SW 1271 (cell line): ENCODE results near the gene CRYBB2.
"Not testable (repeated sequence)": the region's sequence is repeated elsewhere in the genome, so short reads cannot be mapped to it uniquely, and the experiment has no call there.

Experiments
- DNase-seq, 2 experiments: peaks; one replicate each; lab custom pipeline; 2025; lab: John Stamatoyannopoulos, UW

Gene CRYBB2

GRCh38 chr22:25233706-25234105, 14.3 kb downstream of the CRYBB2 start:
- DNase-seq: not testable (repeated sequence)

DNA sequence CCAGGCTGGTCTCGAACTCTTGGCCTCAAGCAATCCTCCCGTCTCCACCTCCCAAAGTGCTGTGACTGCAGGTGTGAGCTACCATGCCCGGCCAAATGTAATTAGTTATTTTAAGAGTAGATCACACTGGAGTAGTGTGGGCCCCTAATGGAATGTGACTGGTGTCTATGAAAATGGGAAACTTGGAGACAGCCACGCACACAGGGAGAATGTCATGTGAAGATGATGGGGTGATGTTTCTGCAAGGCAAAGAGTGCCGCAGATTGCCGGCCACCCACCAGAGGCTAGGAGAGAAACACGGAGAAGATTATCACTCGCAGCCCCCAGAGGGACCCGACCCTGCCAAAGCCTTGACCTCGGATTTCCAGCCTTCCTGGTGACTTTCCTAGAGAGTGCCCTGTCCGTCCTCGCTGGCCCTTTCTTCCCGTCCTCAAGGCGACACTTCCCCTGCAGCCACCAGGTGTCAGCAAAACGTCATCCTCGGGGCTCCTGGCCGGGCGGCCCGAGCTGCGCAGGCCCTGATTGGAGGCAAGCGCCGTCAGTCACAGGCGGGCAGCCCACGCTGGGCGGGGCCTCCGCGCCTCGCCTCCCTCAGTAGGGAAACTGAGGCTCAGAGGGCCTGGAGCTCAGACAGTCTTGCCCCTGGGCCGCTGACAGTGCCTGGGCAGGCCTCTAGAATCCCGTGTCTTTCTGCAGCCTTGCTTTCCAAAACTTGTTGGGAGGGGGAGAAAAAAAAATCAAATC, 16.3 kb downstream of the CRYBB2 start:
- DNase-seq: peak; percentile 25 to 56

DNA sequence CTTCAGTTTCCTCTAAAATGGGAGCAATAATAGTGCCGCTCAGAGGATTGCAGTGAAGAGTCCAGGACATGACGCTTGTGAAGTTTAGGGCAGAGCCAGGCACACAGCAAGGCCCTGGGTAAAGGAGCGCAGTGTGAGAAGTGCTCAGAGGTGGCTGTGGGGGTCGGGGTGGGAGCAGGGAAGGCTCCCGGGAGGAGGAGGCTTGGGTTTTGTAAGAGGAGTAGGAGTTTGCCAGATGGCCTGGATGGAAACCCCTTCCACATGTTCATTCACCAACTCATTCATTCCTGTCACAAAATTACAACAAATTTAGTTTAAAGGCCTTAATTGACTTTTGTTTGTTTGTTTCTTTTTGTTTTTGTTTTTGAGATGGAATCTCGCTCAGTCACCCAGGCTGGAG, 17.0 kb downstream of the CRYBB2 start:
- DNase-seq: no peak

DNA sequence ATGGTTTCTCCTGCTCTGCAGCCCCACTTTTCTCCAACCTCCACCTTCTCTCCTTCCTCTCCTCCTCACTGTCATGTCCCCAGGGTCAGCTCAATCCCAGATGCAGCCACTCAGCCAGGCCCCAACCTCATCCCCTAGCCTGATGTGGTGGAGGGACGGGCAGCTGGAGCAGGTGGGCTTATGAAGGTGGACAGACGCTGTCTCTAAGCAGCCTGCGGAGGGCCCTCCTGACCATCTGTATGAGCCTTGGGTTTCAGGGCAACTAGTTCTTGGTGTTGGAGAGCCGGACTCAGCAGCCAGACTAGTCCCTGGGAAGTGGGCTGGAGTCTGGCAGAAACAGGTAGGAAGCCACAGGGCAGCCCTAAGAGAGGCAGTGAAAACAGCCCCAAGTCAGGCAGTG, 18.1 kb downstream of the CRYBB2 start:
- DNase-seq: no peak

- DNase-seq: not testable (repeated sequence)
Observed at GRCh38 chr22:25238058-25238457, 18.6 kb downstream of the CRYBB2 start.

DNA sequence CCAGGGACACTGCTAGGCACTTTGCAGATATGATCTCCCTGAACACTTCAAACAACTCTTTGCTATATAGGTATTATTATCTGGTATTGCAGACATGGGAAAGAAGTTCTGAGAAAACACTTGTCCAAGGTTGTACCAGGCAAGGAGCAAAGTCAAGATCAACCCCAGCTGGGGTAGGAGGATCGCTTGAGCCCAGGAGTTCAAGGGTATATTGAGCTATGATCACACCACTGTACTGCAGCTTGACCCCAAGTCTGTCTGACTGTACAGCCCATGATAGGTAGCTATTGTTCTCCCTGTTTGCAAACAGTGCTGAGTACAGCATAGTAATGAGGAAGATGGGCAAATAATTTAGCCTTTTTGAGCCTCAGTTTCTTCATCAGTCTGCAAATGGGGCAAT, 35.7 kb downstream of the CRYBB2 start:
- not testable (repeated sequence) for DNase-seq

- DNase-seq: not testable (repeated sequence)
Observed at GRCh38 chr22:25267567-25267966, 48.1 kb downstream of the CRYBB2 start.

- not testable (repeated sequence) for DNase-seq
Observed at GRCh38 chr22:25268902-25269301, 49.5 kb downstream of the CRYBB2 start.

DNA sequence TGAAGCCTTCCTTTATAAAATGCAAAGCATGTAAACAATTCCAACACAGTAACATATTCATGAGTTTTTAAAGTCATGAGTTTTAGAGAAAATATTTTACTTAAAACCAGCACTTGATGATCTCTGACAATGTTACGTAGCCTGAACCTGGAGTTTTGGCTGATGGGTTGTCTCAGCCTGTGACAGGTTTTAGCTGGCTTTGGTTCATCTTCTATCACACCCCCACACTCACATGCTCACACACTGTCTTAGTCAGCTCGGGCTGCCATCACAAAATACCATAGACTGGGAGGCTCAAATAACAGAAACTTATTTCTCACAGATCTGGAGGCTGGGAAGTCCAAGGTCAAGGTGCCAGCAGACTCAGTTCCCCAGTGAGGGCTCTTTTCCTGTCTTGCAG, 50.6 kb downstream of the CRYBB2 start:
- not testable (repeated sequence) for DNase-seq

- not testable (repeated sequence) for DNase-seq
Observed at GRCh38 chr22:25273231-25273630, 53.8 kb downstream of the CRYBB2 start.

DNA sequence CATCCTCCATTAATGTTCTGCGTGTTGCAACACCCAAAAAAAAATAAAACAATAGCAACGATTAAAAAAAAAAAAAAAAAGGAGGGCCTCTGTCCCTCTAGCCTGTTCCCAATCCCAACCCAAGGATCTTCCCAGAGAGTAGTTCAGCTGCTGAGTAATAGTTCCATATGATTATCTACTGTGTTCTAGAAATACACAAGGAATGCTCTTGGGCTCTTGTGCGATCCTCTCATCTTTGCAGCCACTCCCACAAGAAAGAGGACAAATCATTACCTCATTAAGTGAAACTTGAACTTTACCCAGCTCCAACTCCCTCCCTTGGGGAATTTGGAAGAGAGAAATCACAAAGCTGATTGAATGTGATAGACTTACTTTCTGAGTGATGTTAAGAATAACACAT, 54.5 kb downstream of the CRYBB2 start:
- not testable (repeated sequence) for DNase-seq

- DNase-seq: not testable (repeated sequence)
Observed at GRCh38 chr22:25280118-25280517, 60.7 kb downstream of the CRYBB2 start.
